ENCODE data around the gene BMS1. TPM values are rescaled to one million over a fixed set of nuclear protein-coding genes. Genes with fewer than 3 reads are reported as not detected.
A peak's percentile ranks its signal among the peaks of the same experiment; 100 is the strongest.

The BMS1 gene
- total RNA-seq, 1 experiment from 2014 or later: 36.3 TPM

DNA sequence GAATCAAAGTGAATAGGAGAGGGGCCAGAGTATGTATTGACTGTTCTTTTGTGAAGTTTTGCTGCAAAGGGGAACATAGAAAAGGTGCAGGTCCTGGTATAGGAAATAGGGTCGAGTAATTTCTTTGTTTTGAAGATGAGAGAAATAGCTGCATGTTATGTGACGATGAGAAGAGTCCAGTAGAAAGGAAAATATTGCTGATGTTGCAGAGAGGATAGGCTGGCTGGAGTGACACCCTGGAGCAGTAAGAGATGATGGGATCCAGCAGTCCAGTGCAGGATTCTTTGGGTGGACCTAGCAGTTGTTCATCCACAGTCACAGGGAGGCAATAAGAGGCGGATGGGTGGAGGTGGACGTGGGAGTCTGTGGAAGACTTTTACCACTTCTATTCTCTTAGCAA is 2.1 kb upstream of the BMS1 start:
- DNase-seq: no peak
- no peaks in the 10 kb centered on the region for H3K27me3 ChIP-seq (replicated peaks; ENCODE audit: control insufficient read depth, insufficient read depth, low read length)
- no peak for TF ChIP-seq CTCF (IDR thresholded peaks at IDR 0.05; ENCODE audit: insufficient read depth in 1 of 2, low read depth in 1 of 2, low read length in 1 of 2, severe bottlenecking in 1 of 2, unreplicated experiment in 1 of 2)
- BruUV-seq (replicated peaks): no TSS peak
- H3K36me3 ChIP-seq (ENCODE audit: control insufficient read depth, insufficient read depth, low read length): no peaks in the 10 kb centered on the region
- H3K27me3 Mint-ChIP-seq (ENCODE audit: insufficient read depth, unreplicated experiment): peaks cover 13% of the 10 kb centered on the region
- POLR2A ChIA-PET: no interaction called here
- H3K9me3 Mint-ChIP-seq (ENCODE audit: unreplicated experiment): peaks cover 13% of the 10 kb centered on the region
- peaks cover 25% of the 10 kb centered on the region for H3K36me3 Mint-ChIP-seq (ENCODE audit: insufficient read depth, unreplicated experiment)
- intact Hi-C loops (cut with micrococcal nuclease; ENCODE audit: unreplicated experiment): no loop called here
- CTCF ChIA-PET: no interaction called here
- H3K4me1 Mint-ChIP-seq (ENCODE audit: low read depth, unreplicated experiment): peaks cover 9% of the 10 kb centered on the region
- H3K4me3 ChIP-seq (ENCODE audit: low read depth, low read length): no peak overlapping the region
- H3K27ac Mint-ChIP-seq (ENCODE audit: unreplicated experiment): peak overlapping the region; percentile 6
- H3K4me1 ChIP-seq: no peaks in the 10 kb centered on the region
- no peaks in the 10 kb centered on the region for H3K9me3 ChIP-seq
- peak overlapping the region; percentile 90 for H3K4me3 Mint-ChIP-seq (ENCODE audit: unreplicated experiment)

DNA sequence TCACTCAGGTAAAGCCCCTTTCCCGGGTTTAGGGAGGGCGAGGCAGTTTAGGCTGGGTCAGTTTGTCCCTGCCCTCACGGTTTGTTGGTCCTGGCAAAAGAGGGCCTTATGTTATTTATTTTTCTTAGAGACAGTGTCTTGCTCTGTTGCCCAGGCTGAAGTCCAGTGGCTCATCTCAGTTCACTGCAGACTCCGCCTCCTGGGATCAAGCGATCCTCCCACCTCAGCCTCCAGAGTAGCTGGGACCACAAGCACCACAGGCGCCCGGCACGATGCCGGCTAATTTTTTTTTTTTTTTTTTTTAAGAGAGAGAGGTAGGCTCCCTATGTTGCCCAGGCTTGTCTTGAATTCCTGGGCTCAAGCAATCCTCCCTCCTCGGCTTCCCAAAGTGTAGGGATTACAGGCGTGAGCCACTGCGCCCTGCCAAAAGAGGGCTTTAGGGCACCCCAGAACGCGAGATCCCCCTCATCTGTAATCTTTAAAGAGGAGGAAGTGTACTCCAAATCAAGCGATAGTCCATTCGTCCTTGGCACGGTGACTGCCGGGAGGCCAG is 626 bp upstream of the BMS1 start:
- no peaks in the 10 kb centered on the region for H3K27me3 ChIP-seq (replicated peaks; ENCODE audit: control insufficient read depth, insufficient read depth, low read length)
- no peak for TF ChIP-seq CTCF (IDR thresholded peaks at IDR 0.05; ENCODE audit: insufficient read depth in 1 of 2, low read depth in 1 of 2, low read length in 1 of 2, severe bottlenecking in 1 of 2, unreplicated experiment in 1 of 2)
- no peaks in the 10 kb centered on the region for H3K9me3 ChIP-seq
- intact Hi-C loops (cut with micrococcal nuclease; ENCODE audit: unreplicated experiment): loop anchor here (1.0 kb wide), 3 partner anchors 29 to 230 kb away; partner anchors contain the start of gene ZNF33B
- Mint-ChIP-seq H3K36me3 (ENCODE audit: insufficient read depth, unreplicated experiment) (peaks cover 41% of the 10 kb centered on the region), H3K27ac (ENCODE audit: unreplicated experiment) (peak overlapping the region; percentile 96), H3K4me1 (ENCODE audit: low read depth, unreplicated experiment) (peaks cover 9% of the 10 kb centered on the region), H3K9me3 (ENCODE audit: unreplicated experiment) (peaks cover 13% of the 10 kb centered on the region), H3K27me3 (ENCODE audit: insufficient read depth, unreplicated experiment) (peaks cover 2% of the 10 kb centered on the region), H3K4me3 (ENCODE audit: unreplicated experiment) (peak overlapping the region; percentile 90)
- BruUV-seq (replicated peaks): TSS peak; percentile 81
- DNase-seq: peak in 1 of 2 experiments; percentile 53
- ChIA-PET POLR2A (interaction anchor here (0.6 to 2.4 kb wide), 5 partner anchors 13 to 232 kb away, joined by 3 to 24 read pairs (median 4); no protein-coding TSS in a partner anchor), CTCF (interaction anchor here (1.9 kb wide), 1 partner anchor 28 kb away, joined by 20 read pairs; no protein-coding TSS in a partner anchor)
- no peaks in the 10 kb centered on the region for H3K4me1 ChIP-seq
- H3K36me3 ChIP-seq (ENCODE audit: control insufficient read depth, insufficient read depth, low read length): no peaks in the 10 kb centered on the region
- peak overlapping the region; percentile 54 for H3K4me3 ChIP-seq (ENCODE audit: low read depth, low read length)

DNA sequence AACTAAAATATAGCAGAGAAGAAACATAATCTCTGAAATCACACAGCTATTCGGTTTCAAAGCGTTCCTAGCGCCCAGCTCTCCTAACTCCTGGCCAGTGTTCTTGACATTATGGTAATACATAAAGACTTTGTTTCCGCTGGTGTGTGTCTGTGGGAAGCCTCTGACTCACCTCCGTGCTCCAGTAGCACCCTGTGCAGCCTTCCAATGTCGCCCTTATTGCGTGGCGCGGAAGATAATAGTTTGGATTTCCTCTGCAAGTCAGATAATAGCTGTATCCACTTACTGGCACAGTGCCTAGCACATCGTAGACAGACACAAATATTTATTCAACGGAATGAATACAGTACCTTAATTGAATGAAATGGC is 570 bp downstream of the BMS1 start:
- DNase-seq: no peak
- TSS peak; percentile 64 for BruUV-seq (replicated peaks)
- H3K36me3 Mint-ChIP-seq (ENCODE audit: insufficient read depth, unreplicated experiment): peaks cover 42% of the 10 kb centered on the region
- peak overlapping the region; percentile 96 for H3K27ac Mint-ChIP-seq (ENCODE audit: unreplicated experiment)
- H3K9me3 Mint-ChIP-seq (ENCODE audit: unreplicated experiment): peaks cover 13% of the 10 kb centered on the region
- intact Hi-C loops (cut with micrococcal nuclease; ENCODE audit: unreplicated experiment): no loop called here
- no peaks in the 10 kb centered on the region for H3K27me3 Mint-ChIP-seq (ENCODE audit: insufficient read depth, unreplicated experiment)
- no peaks in the 10 kb centered on the region for H3K9me3 ChIP-seq
- H3K4me1 ChIP-seq: no peaks in the 10 kb centered on the region
- ChIA-PET CTCF (interaction anchor here (1.9 kb wide), 1 partner anchor 30 kb away, joined by 20 read pairs; no protein-coding TSS in a partner anchor), POLR2A (interaction anchor here (0.6 to 2.4 kb wide), 5 partner anchors 13 to 598 kb away, joined by 3 to 24 read pairs (median 4); no protein-coding TSS in a partner anchor)
- TF ChIP-seq CTCF (IDR thresholded peaks at IDR 0.05; ENCODE audit: insufficient read depth in 1 of 2, low read depth in 1 of 2, low read length in 1 of 2, severe bottlenecking in 1 of 2, unreplicated experiment in 1 of 2): no peak
- peaks cover 9% of the 10 kb centered on the region for H3K4me1 Mint-ChIP-seq (ENCODE audit: low read depth, unreplicated experiment)
- peak overlapping the region; percentile 54 for H3K4me3 ChIP-seq (ENCODE audit: low read depth, low read length)
- H3K4me3 Mint-ChIP-seq (ENCODE audit: unreplicated experiment): peak overlapping the region; percentile 90
- no peaks in the 10 kb centered on the region for H3K27me3 ChIP-seq (replicated peaks; ENCODE audit: control insufficient read depth, insufficient read depth, low read length)
- H3K36me3 ChIP-seq (ENCODE audit: control insufficient read depth, insufficient read depth, low read length): no peaks in the 10 kb centered on the region; the same call in 1 of the 2 replicates
